Chondrocyte (in vitro differentiated cells): ENCODE results near the gene KRTAP5-2. TPM values are rescaled to one million over a fixed set of nuclear protein-coding genes. Genes with fewer than 3 reads are reported as not detected.

Experiments
- DNase-seq: peaks from one replicate; pipeline ENCODE4 v3.0.0; 2021; ENCODE audit warnings: mixed read lengths, low spot score
- H3K27ac Mint-ChIP-seq: one replicate; pipeline ENCODE4 v1.8.0; 2021; ENCODE audit warnings: mild to moderate bottlenecking, moderate library complexity, mixed read lengths; ENCODE audit not compliant: unreplicated experiment
- H3K27me3 Mint-ChIP-seq: 2 replicates; pipeline ENCODE4 v1.8.0; 2021; ENCODE audit warnings: low read depth, mixed read lengths
- H3K36me3 Mint-ChIP-seq: 2 replicates; pipeline ENCODE4 v1.8.0; 2021; ENCODE audit warnings: low read depth, mixed read lengths
- H3K4me1 Mint-ChIP-seq: 2 replicates; pipeline ENCODE4 v1.8.0; 2021; ENCODE audit warnings: low read depth, mild to moderate bottlenecking, mixed read lengths
- H3K4me3 Mint-ChIP-seq: one replicate; pipeline ENCODE4 v1.8.0; 2021; ENCODE audit warnings: mild to moderate bottlenecking, moderate library complexity, mixed read lengths; ENCODE audit not compliant: unreplicated experiment
- H3K9me3 Mint-ChIP-seq: 2 replicates; pipeline ENCODE4 v1.8.0; 2021; ENCODE audit warnings: low read depth, mixed read lengths
- CTCF ChIP-seq: fragments of 200-600 bp; sonication (generic); IDR thresholded peaks from 2 replicates; pipeline ENCODE4 v1.5.0; 2021; ENCODE audit warnings: antibody characterized with exemption, mild to moderate bottlenecking, moderate library complexity
- total RNA-seq: library from RNA; stranded (reverse); gene quantifications from 3 replicates; pipeline ENCODE4 v1.2.1, GENCODE V29; 2021

KRTAP5-2 gene
- total RNA-seq, 1 donor from 2014 or later, result not detected

DNA sequence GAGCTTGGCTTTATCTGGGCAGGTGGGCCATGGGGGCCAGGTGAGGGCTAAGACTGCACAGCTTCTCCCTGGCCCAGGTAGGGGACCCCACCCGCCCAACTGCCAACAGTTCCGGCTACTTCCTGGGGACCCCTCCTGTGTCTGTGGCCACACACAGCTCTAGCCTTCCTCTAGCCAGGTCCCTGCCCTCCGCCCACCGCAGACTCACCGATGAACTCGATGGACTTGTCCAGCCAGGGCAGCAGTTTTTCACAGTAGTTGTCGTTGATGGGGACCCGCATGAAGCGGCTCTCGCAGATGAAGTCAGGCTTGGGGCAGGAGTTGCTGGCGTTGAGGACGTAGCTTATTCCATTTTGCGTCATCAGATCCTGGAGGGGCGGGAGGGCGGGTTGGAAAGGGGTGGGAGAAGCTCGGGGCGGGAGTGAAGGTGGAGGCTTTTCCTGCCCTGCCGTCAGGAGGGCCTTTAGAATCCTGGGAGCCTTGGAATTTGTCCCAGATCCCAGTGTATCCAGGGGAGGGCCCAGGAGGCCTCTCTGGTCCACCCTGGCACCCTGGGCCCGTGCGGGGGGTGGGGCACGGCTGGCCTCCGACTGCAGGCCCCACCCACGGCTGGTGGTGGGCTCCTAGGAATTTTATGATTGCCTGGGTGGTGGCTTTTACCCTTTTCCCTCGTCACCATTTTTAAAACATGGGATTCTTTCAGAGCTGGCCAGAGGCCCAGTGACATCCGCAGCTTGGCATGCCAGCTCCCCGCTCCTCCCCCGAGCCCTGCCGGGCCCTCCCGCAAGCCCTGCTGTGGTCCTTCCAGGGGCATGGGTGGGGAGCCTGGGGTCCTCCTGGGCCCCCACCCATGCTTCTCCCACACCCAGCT is 40.0 kb downstream of the KRTAP5-2 start:
- peaks cover 3% of the 10 kb centered on the region for H3K36me3 Mint-ChIP-seq
- H3K4me3 Mint-ChIP-seq, result peak overlapping the region; percentile 46
- H3K27ac Mint-ChIP-seq, result peak overlapping the region; percentile 98
- no peaks in the 10 kb centered on the region for H3K27me3 Mint-ChIP-seq
- no peaks in the 10 kb centered on the region for H3K9me3 Mint-ChIP-seq
- DNase-seq, result no peak
- TF ChIP-seq CTCF, result no peak
- peaks cover 42% of the 10 kb centered on the region for H3K4me1 Mint-ChIP-seq

DNA sequence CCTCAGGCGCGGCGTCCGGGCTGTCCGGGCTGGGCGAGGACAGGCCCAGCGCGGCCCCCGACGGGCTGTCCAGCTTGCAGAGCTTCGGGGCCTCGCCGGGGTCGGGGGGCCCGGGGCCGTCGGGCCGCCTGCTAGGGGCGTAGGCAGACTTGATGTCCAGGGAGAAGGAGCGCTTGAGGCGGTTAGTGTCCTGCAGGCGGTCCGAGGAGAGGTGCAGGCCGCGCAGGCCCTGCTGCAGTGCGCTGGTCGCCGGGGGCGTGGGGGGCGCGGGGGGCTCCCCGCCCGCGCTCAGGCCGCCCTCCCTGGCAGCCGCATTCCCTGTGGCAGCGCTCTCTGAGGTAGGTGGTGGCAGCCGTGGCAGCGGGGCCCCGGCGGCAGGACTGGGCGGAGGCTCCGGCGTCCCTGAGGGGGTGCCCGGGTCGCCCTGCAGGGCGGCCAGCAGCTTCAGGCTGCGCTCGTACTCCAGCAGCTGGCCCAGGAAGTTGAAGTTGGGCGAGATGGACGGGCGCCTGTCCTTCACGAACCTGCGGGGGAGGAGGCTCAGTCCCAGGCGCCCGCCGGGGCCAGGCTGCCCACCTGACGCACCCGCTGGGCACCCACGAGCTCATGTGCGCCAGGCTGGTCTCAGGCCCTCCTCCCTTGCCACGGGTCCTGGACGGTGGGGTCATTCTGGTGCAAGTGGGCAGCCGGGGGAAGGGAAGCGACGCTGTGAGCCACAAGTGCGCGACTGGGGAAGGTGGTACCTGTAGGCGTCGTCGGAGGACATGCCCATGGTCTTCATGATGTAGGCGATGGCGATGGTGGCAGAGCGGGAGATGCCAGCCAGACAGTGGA is 40.8 kb downstream of the KRTAP5-2 start:
- H3K27ac Mint-ChIP-seq, result peak overlapping the region; percentile 98
- no peak overlapping the region for H3K4me3 Mint-ChIP-seq
- H3K27me3 Mint-ChIP-seq, result no peaks in the 10 kb centered on the region
- peaks cover 49% of the 10 kb centered on the region for H3K4me1 Mint-ChIP-seq
- no peak for DNase-seq
- H3K9me3 Mint-ChIP-seq, result no peaks in the 10 kb centered on the region
- TF ChIP-seq CTCF, result no peak
- H3K36me3 Mint-ChIP-seq, result peaks cover 3% of the 10 kb centered on the region

GRCh38 chr11:1556278-1556902 is 41.7 kb downstream of the KRTAP5-2 start:
- TF ChIP-seq CTCF, result no peak

DNA sequence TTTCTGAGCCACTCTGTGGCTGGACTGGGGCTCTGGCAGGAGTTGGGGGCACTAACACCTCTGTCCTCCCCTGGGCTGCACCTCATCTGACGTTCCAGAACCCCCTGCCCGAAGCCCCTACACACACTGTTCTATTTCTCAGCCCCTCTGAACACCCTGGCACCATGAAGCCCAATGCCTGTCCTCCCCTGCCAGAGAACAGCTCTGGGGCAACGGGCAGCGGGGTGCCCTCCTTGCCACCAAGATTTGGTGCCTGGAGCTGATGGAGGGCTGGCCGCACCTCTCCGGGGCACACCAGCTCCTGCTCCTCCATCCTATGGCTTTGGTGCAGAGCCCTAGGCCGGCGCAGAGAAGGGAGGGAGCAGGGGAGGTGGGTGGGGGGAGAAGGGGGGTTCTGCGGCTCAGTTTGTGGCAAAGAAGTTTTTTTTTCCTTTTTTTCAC is 42.4 kb downstream of the KRTAP5-2 start:
- Mint-ChIP-seq H3K4me1 (peaks cover 52% of the 10 kb centered on the region), H3K27ac (no peak overlapping the region), H3K36me3 (peaks cover 3% of the 10 kb centered on the region), H3K9me3 (no peaks in the 10 kb centered on the region), H3K4me3 (no peak overlapping the region), H3K27me3 (no peaks in the 10 kb centered on the region)
- no peak for DNase-seq
- TF ChIP-seq CTCF, result no peak

More at GRCh38 chr11:1556278-1556902, 41.7 kb downstream of the KRTAP5-2 start:
- H3K27me3 Mint-ChIP-seq, result no peaks in the 10 kb centered on the region
- no peaks in the 10 kb centered on the region for H3K9me3 Mint-ChIP-seq
- H3K4me3 Mint-ChIP-seq, result no peak overlapping the region
- DNase-seq, result no peak
- H3K27ac Mint-ChIP-seq, result no peak overlapping the region
- H3K36me3 Mint-ChIP-seq, result peaks cover 3% of the 10 kb centered on the region
- peaks cover 52% of the 10 kb centered on the region for H3K4me1 Mint-ChIP-seq
